NOMO-1 (cell line): Measurements from ENCODE around the gene RTN4RL1.
"Not testable (repeated sequence)": the region's sequence is repeated elsewhere in the genome, so short reads cannot be mapped to it uniquely, and the experiment has no call there.

Source experiments
- DNase-seq, 2 experiments: peaks; one replicate each; lab custom pipeline; 2025; ENCODE audit not compliant: unreplicated experiment in 2 of 2; lab: John Stamatoyannopoulos, UW

The RTN4RL1 gene

DNA sequence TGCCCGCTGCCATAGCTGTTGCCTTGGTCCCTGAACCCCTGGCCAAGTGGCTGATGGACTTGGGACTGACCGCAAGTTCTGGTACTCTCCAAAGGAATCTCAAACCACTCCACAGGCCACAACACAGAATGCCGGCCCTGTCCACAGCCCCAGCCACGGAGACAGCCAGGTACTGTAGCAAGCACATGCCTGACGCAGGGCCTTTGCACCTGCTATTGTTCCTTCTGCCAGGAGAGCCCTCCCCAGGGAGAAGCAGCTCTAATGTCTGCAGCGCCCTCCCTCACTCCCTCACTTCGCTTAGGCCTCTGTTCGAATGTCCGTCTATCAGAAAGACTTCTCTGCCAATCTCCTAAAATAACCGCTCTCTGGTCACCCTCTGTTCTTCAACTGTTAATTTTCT, 15.4 kb downstream of the RTN4RL1 start:
- no peak for DNase-seq

- DNase-seq = no peak
Observed at GRCh38 chr17:2008332-2009126, 16.6 kb downstream of the RTN4RL1 start.

DNA sequence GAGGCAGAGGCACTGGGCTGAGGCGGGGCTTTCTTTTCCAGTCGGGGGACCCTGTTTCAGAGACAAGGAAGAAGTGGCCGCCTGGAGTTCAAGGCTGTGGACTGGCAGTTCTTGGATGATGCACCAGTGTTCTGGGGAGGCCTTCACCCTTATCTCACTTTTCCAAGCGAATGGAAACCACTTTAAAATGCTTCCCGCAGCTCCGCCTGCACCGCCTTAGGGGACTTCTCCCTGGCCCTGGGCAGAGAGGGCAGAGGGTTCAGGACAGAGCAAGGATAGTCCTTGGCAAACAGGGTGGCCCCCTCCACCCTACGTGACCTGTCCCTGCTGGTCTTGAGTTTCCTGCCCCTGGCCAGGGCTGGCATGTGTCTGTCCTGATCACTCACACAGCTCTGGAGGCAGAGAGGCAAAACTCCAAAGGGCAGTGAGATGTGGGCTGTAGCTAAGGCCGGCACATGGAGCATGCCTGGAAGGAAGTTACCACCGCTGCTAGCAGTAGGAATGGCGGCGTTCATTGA, 20.6 kb downstream of the RTN4RL1 start:
- DNase-seq = no peak

- DNase-seq = no peak
Observed at GRCh38 chr17:2003525-2003924, 21.6 kb downstream of the RTN4RL1 start.

- no peak for DNase-seq
Observed at GRCh38 chr17:2002767-2003329, 22.3 kb downstream of the RTN4RL1 start.

DNA sequence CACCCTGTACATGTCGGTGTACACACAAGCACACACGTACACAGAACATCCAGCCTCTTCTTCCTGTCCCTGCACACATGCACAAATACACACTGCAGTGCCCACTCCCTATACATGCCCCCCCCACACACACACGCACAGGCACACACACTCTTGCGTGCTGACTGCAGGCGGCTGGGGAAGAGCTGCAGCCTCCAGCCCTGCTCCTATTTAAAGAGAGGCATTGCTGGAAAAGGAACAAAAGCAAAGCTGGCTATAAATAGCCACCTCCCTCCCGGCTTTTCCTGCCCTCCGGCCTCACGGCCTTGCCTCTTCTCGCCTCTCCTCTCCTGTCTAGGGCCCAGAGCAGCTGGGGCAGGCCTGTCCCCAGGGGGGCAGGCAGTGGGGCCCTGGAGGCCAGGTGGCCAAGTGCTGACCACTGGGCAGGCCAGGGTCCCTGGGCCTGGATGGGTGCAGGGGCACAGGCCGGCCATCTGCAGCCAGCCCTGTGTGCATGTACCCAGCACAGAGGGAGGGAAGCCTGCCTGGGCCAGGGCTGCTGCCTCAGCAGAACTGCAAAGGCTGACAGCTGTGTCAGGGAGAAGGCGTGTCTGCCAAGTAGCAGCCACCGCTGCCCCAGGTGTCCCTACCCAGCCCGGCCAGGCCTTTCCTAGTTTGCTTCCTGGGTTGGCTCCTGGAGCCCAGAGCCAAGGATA, 25.4 kb downstream of the RTN4RL1 start:
- no peak for DNase-seq

- DNase-seq = no peak
Observed at GRCh38 chr17:1997927-1998742, 27.0 kb downstream of the RTN4RL1 start.

GRCh38 chr17:1997289-1997926, 27.7 kb downstream of the RTN4RL1 start:
- DNase-seq = no peak

DNA sequence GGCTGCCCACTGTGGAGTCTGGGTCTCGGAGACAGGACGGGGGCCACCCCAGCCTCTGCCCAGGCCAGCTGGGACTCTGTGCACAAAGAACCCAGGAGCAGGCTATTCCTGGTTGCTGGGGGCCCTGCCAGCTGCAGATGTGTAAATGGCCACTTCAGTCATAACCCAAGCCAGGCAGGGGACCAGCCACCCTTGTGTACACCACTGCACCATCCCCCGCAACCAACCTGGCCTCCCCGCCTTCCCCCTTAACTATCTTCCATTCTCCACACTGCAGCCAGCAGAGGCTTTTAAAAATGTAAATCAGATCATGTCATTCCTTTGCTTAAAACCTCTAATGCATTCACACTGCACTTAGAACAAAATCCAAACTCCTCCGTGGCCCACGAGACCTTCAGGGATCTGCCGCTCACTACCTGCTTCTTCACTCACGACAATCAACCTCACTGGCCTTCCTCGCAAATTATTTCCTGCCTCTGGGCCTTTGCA, 28.3 kb downstream of the RTN4RL1 start:
- no peak for DNase-seq

DNA sequence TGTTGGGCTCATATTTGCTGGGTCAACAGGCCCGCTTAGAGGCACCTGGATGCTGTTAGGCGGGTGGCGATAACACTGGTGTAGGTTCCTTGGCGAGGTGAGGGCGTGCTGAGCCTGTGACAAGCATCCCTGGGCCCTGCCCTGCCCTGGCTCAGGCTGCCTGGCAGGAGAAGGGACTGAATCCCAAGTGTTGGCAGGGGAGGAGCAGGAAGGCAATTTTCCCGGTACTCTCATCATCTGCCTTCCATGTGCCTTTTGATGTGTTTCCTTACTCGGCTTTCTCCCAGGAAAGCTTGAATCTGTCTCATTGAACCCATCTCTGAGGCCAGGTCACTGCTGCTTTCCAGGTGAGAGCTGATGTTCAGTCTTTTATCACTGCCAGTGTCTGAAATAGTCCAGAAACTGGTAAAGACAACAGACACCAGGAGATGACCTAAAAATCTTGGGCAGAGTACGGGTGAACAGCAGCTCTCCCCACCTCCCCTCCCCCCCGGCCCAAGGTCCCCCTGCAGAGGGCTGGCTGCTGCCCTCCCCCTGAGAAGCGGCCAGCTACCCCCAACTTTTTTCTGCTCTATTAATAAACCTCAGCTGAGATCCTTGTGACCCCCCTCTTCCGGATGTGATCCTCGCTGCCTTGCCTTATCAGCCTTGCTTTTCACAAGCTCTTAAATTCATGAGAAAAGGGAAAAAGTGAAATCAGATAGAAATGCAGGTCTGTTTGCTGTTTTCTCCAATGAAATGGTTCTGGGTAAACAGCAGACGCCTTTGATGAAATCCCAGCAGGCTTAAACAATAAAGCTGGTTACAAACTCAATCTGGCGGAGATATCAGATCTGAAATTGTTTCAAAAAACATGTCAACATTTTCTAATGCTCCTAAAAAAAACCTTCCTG, 29.0 kb downstream of the RTN4RL1 start:
- DNase-seq = no peak

- no peak for DNase-seq
Observed at GRCh38 chr17:1995321-1995892, 29.7 kb downstream of the RTN4RL1 start.

DNA sequence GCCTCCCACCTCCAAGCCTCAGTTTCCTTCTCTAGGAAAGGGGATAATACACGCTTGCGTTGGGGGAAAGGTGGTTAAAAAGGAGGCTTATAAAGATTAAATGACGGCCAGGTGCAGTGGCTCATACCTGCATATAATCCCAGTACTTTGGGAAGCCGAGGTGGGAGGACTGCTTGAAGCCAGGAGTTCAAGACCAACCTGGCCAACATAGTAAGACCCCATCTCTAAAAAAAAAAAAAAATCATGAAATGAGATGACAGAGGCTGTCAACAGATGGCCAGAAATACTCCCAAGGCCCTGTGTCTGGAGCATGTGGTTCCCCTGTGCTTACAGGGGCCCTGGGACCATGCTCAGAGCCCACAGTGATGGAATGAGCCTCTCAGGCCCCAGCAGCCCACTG, 30.4 kb downstream of the RTN4RL1 start:
- DNase-seq = no peak

DNA sequence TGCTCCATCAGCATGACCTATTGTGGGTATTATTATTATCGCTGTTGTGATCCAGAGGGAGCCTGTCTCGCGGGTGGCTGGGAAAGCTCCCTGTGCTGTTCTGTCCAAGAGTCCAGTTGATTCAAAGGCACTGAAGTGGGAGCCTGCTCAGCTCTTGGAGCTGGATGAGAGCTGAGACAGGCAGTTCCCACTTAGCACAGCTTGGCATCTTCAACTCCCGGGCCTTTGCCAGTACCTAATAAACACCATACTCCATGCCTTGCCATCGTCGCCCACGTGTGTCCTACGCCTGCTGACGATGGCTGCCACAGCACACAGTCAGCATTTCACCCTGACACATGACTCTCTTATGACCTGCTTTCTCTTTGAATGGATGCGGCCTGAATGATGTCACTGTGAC, 32.6 kb downstream of the RTN4RL1 start:
- no peak for DNase-seq

GRCh38 chr17:1989135-1989534, 36.0 kb downstream of the RTN4RL1 start:
- DNase-seq = no peak

- no peak for DNase-seq
Observed at GRCh38 chr17:1986783-1987451, 38.2 kb downstream of the RTN4RL1 start.

- no peak for DNase-seq
Observed at GRCh38 chr17:1985686-1986085, 39.4 kb downstream of the RTN4RL1 start.

GRCh38 chr17:1985093-1985492, 40.0 kb downstream of the RTN4RL1 start:
- no peak for DNase-seq

- not testable (repeated sequence) for DNase-seq
Observed at GRCh38 chr17:1982793-1983366, 42.3 kb downstream of the RTN4RL1 start.
